Neuronal stem cell (in vitro differentiated cells): ENCODE measurements around the gene ZNF581.
A peak's percentile ranks its signal among the peaks of the same experiment; 100 is the strongest.

Experiments used
- DNase-seq: peaks from one replicate; pipeline ENCODE4 v3.0.0-alpha.2; 2013; ENCODE audit warnings: low spot score
- H2AFZ ChIP-seq: one replicate; pipeline ENCODE4 v1.6.1; 2013; ENCODE audit warnings: mild to moderate bottlenecking, low read length, inconsistent platforms
- H2AK5ac ChIP-seq: 2 replicates; pipeline ENCODE4 v1.6.1; 2013; ENCODE audit warnings: low read depth, mild to moderate bottlenecking, inconsistent platforms, low read length, moderate library complexity, mixed read lengths
- H2BK120ac ChIP-seq: 2 replicates; pipeline ENCODE4 v1.6.1; 2013; ENCODE audit warnings: low read depth, mild to moderate bottlenecking, inconsistent platforms, low read length, moderate library complexity, mixed read lengths
- H2BK12ac ChIP-seq: one replicate; pipeline ENCODE4 v1.6.1; 2013; ENCODE audit warnings: low read length, inconsistent platforms
- H2BK15ac ChIP-seq: 2 replicates; pipeline ENCODE4 v1.6.1; 2013; ENCODE audit warnings: mild to moderate bottlenecking, low read length, inconsistent platforms, mixed read lengths
- H2BK5ac ChIP-seq: one replicate; pipeline ENCODE4 v1.6.1; 2013; ENCODE audit warnings: inconsistent platforms, mild to moderate bottlenecking, low read length, moderate library complexity
- H3K14ac ChIP-seq: one replicate; pipeline ENCODE4 v1.6.1; 2013; ENCODE audit warnings: low read length, inconsistent platforms
- H3K18ac ChIP-seq: 2 replicates; pipeline ENCODE4 v1.6.1; 2013; ENCODE audit warnings: low read length, inconsistent platforms
- H3K23ac ChIP-seq: 2 replicates; pipeline ENCODE4 v1.6.1; 2013; ENCODE audit warnings: low read depth, mild to moderate bottlenecking, mixed read lengths, low read length, inconsistent platforms; ENCODE audit not compliant: poor library complexity
- H3K27ac ChIP-seq: replicated peaks from 3 replicates; pipeline ENCODE4 v1.5.1; 2013; ENCODE audit warnings: low read length, inconsistent platforms
- H3K27me3 ChIP-seq, 3 experiments: 2 replicates each; pipeline ENCODE4 v1.6.1; 2013; ENCODE audit warnings: low read length in 3 of 3, mild to moderate bottlenecking in 2 of 3, inconsistent platforms in 1 of 3, low read depth in 1 of 3, mixed read lengths in 1 of 3, moderate library complexity in 1 of 3; ENCODE audit not compliant: control insufficient read depth in 3 of 3, insufficient read depth in 3 of 3
- H3K36me3 ChIP-seq, 2 donors: replicated peaks in 1 of 2; 2 replicates each; pipeline ENCODE4 v1.6.1; 2013; ENCODE audit warnings: low read length in 2 of 2; ENCODE audit not compliant: control insufficient read depth in 2 of 2, insufficient read depth in 2 of 2
- H3K4ac ChIP-seq: 2 replicates; pipeline ENCODE4 v1.6.1; 2013; ENCODE audit warnings: inconsistent platforms, mild to moderate bottlenecking, low read length, moderate library complexity
- H3K4me1 ChIP-seq, 2 donors: 1 replicate in 1 of 2; 2 replicates in 1 of 2; pipeline ENCODE4 v1.6.1; 2013; ENCODE audit warnings: low read length in 2 of 2, low read depth in 1 of 2; ENCODE audit not compliant: control insufficient read depth in 2 of 2, insufficient read depth in 1 of 2
- H3K4me2 ChIP-seq: one replicate; pipeline ENCODE4 v1.6.1; 2013; ENCODE audit warnings: mild to moderate bottlenecking, low read length, inconsistent platforms; ENCODE audit not compliant: insufficient read depth, poor library complexity, severe bottlenecking
- H3K4me3 ChIP-seq, 2 donors: 2 replicates each; pipeline ENCODE4 v1.5.1; 2013; ENCODE audit warnings: low read length in 2 of 2, mild to moderate bottlenecking in 2 of 2, inconsistent platforms in 1 of 2, moderate library complexity in 1 of 2
- H3K79me1 ChIP-seq: one replicate; pipeline ENCODE4 v1.6.1; 2013; ENCODE audit warnings: low read depth, mild to moderate bottlenecking, inconsistent platforms, low read length, moderate library complexity
- H3K9ac ChIP-seq: one replicate; pipeline ENCODE4 v1.6.1; 2013; ENCODE audit warnings: mild to moderate bottlenecking, low read depth, low read length, inconsistent platforms; ENCODE audit not compliant: poor library complexity
- H3K9me3 ChIP-seq, 2 donors: replicated peaks in 1 of 2; 2 replicates each; pipeline versions ENCODE3 to v1.6.1; 2013; ENCODE audit warnings: low read length in 2 of 2, mild to moderate bottlenecking in 2 of 2, inconsistent platforms in 1 of 2, low read depth in 1 of 2, mixed read lengths in 1 of 2, moderate library complexity in 1 of 2; ENCODE audit not compliant: control insufficient read depth in 2 of 2, insufficient read depth in 1 of 2
- H4K8ac ChIP-seq: one replicate; pipeline ENCODE4 v1.6.1; 2013; ENCODE audit warnings: low read depth, mild to moderate bottlenecking, inconsistent platforms, low read length, moderate library complexity
- H4K91ac ChIP-seq: one replicate; pipeline ENCODE4 v1.6.1; 2013; ENCODE audit warnings: low read length, low read depth, mild to moderate bottlenecking, inconsistent platforms; ENCODE audit not compliant: poor library complexity
- WGBS, 2 donors: extraction: QIAGEN DNeasy Blood & Tissue Kit; methylation state at CpG; one replicate each; pipeline ENCODE4 v1.1.7; 2013; ENCODE audit warnings: missing lambda C conversion rate in 2 of 2, mixed read lengths in 1 of 2; ENCODE audit not compliant: insufficient read length in 2 of 2, insufficient replicate concordance in 1 of 2; ENCODE audit errors: extremely low coverage in 2 of 2; 5-methylcytosine and 5-hydroxymethylcytosine counted together

ZNF581 gene

DNA sequence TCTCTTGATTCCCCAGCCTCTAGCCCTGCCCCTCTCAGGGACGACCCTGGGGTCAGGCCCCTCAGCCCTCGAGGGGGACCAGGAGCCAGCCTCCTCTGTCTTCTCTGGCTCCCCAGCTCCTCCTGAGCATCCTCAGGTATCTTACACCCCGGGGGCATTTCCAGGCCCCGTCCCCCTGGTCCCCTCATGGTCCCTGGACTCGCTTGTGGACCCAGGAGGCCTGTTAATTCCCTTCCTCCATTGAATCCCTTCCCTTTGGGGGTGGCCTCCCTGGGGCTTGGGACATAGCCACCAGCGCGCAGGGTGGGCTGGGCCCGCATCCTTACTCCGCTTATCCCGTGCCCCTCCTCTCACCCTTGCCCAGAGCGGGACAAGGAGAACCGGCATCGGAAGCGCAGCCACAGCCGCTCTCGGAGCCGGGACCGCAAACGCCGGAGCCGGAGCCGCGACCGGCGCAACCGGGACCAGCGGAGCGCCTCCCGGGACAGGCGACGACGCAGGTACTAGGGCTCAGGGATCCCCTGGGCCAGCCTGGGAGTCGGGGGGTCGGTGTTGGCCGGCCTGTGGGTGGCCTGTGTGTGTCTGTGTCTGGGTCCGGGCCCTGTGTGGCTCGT, 15.5 kb downstream of the ZNF581 start:
- no peak overlapping the region for H3K23ac ChIP-seq
- no CpG with 5 or more reads among the region's 37 CpGs for WGBS, 2 donors
- no peak overlapping the region for H2BK12ac ChIP-seq
- H3K36me3 ChIP-seq = peaks cover 40 to 82% of the 10 kb centered on the region in 2 donors
- H3K14ac ChIP-seq = no peak overlapping the region
- H2BK5ac ChIP-seq = no peak overlapping the region
- no peak overlapping the region for H2AK5ac ChIP-seq
- no peak for DNase-seq
- H3K27ac ChIP-seq = peak overlapping the region; percentile 26
- no peak overlapping the region for H3K4ac ChIP-seq
- no peaks in the 10 kb centered on the region for H3K27me3 ChIP-seq
- H3K4me3 ChIP-seq = no peak overlapping the region
- H2BK120ac ChIP-seq = no peak overlapping the region
- H4K91ac ChIP-seq = no peak overlapping the region
- peaks cover 26% of the 10 kb centered on the region for H3K79me1 ChIP-seq
- H2AFZ ChIP-seq = no peak overlapping the region
- H2BK15ac ChIP-seq = no peak overlapping the region
- H3K18ac ChIP-seq = no peak overlapping the region
- H3K9me3 ChIP-seq = no peaks in the 10 kb centered on the region
- peak overlapping the region; percentile 72 for H3K9ac ChIP-seq
- no peak overlapping the region for H3K4me2 ChIP-seq
- H3K4me1 ChIP-seq = peaks cover 11 to 12% of the 10 kb centered on the region in 2 donors
- H4K8ac ChIP-seq = no peak overlapping the region

DNA sequence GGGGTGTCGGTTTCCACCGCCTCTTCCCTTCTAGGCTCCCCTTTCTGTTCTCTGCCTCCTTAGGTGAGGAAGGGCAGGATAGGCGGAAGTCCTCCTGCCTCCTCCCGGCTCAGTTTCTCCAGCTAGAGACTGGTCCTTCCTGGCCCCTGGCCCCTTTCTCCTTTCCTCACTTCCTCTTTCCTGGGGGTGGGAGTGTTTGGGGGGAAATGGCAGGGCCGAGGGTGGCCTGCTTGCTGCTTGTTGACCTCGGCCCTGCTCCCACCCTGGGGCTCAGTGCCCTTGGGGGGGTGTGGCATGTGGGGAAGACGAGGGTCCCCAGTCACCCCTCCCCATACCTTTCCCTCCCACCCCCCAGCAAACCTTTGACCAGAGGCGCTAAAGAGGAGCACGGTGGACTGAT, 16.4 kb downstream of the ZNF581 start:
- H3K36me3 ChIP-seq = peaks cover 45 to 91% of the 10 kb centered on the region in 2 donors
- H3K14ac ChIP-seq = no peak overlapping the region
- H3K4me1 ChIP-seq = peaks cover 11 to 12% of the 10 kb centered on the region in 2 donors
- H4K8ac ChIP-seq = no peak overlapping the region
- no peak overlapping the region for H3K27ac ChIP-seq
- H3K9ac ChIP-seq = no peak overlapping the region
- no peak overlapping the region for H3K4me3 ChIP-seq
- H3K9me3 ChIP-seq = no peaks in the 10 kb centered on the region
- H3K4me2 ChIP-seq = no peak overlapping the region
- no peak overlapping the region for H3K23ac ChIP-seq
- WGBS, 2 donors = no CpG with 5 or more reads among the region's 9 CpGs
- no peak for DNase-seq
- H2BK15ac ChIP-seq = no peak overlapping the region
- H2AFZ ChIP-seq = no peak overlapping the region
- H4K91ac ChIP-seq = no peak overlapping the region
- H3K18ac ChIP-seq = no peak overlapping the region
- H2BK120ac ChIP-seq = no peak overlapping the region
- no peak overlapping the region for H2BK5ac ChIP-seq
- H2BK12ac ChIP-seq = no peak overlapping the region
- no peak overlapping the region for H3K4ac ChIP-seq
- H2AK5ac ChIP-seq = no peak overlapping the region
- peaks cover 33% of the 10 kb centered on the region for H3K79me1 ChIP-seq
- no peaks in the 10 kb centered on the region for H3K27me3 ChIP-seq

DNA sequence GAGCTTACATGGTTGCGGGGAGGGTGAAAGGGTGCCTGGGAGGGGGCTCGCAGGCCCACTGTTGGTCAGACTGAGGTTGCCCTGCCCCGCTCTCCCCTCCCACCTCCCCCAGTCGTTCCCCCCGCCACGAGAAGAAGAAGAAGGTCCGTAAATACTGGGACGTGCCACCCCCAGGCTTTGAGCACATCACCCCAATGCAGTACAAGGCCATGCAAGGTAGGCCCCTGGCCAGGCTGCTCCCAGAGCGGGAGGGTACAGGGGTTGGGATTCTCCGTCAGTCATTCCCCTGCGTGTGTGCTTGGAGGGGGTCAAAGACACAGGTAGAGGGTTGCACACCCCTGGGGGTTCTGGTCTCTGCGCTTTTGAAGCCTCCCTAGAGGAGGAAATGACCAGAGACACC, 17.0 kb downstream of the ZNF581 start:
- WGBS, 2 donors = no CpG with 5 or more reads among the region's 12 CpGs

DNA sequence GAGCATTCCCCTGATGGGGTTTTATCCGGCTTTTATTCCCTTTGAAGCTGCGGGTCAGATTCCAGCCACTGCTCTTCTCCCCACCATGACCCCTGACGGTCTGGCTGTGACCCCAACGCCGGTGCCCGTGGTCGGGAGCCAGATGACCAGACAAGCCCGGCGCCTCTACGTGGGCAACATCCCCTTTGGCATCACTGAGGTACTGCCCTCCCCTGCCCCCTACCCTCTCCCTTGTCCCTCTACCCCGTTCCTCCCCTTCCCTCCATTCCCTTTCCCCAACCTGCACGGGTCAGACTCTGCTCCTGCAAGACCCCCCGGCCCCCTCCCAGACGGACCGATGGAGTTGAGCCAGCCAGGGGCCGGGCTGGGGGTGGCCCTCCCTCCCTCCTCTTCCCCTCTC, 17.5 kb downstream of the ZNF581 start:
- peaks cover 48 to 94% of the 10 kb centered on the region in 2 donors for H3K36me3 ChIP-seq
- H3K4ac ChIP-seq = no peak overlapping the region
- H3K9me3 ChIP-seq = no peaks in the 10 kb centered on the region

More for the DNA sequence above, 17.0 kb downstream of the ZNF581 start:
- no peak overlapping the region for H3K18ac ChIP-seq
- H3K23ac ChIP-seq = no peak overlapping the region
- H3K14ac ChIP-seq = no peak overlapping the region
- no peak overlapping the region for H2BK5ac ChIP-seq
- H2AK5ac ChIP-seq = no peak overlapping the region
- no peaks in the 10 kb centered on the region for H3K27me3 ChIP-seq
- H4K8ac ChIP-seq = no peak overlapping the region
- H3K27ac ChIP-seq = no peak overlapping the region
- H3K4me2 ChIP-seq = no peak overlapping the region
- H2BK120ac ChIP-seq = no peak overlapping the region
- peaks cover 11 to 12% of the 10 kb centered on the region in 2 donors for H3K4me1 ChIP-seq
- H3K4ac ChIP-seq = no peak overlapping the region
- H3K9ac ChIP-seq = no peak overlapping the region
- peaks cover 45 to 95% of the 10 kb centered on the region in 2 donors for H3K36me3 ChIP-seq
- no peak overlapping the region for H3K4me3 ChIP-seq
- no peak overlapping the region for H4K91ac ChIP-seq
- no peaks in the 10 kb centered on the region for H3K9me3 ChIP-seq
- H3K79me1 ChIP-seq = peaks cover 30% of the 10 kb centered on the region
- H2BK15ac ChIP-seq = no peak overlapping the region
- H2BK12ac ChIP-seq = no peak overlapping the region
- no peak for DNase-seq
- no peak overlapping the region for H2AFZ ChIP-seq

More for the DNA sequence above, 17.5 kb downstream of the ZNF581 start:
- no peak overlapping the region for H2BK12ac ChIP-seq
- H2BK15ac ChIP-seq = no peak overlapping the region
- no peak overlapping the region for H2AFZ ChIP-seq
- no CpG with 5 or more reads among the region's 16 CpGs for WGBS, 2 donors
- no peak overlapping the region for H3K4me2 ChIP-seq
- no peak overlapping the region for H2AK5ac ChIP-seq
- H3K79me1 ChIP-seq = peaks cover 32% of the 10 kb centered on the region
- no peak overlapping the region for H4K91ac ChIP-seq
- H3K9ac ChIP-seq = peak overlapping the region; percentile 78
- H3K18ac ChIP-seq = no peak overlapping the region
- no peak overlapping the region for H2BK5ac ChIP-seq
- H2BK120ac ChIP-seq = no peak overlapping the region
- DNase-seq = no peak
- no peak overlapping the region for H4K8ac ChIP-seq
- no peak overlapping the region for H3K4me3 ChIP-seq
- no peak overlapping the region for H3K14ac ChIP-seq
- no peak overlapping the region for H3K23ac ChIP-seq
- peaks cover 11 to 12% of the 10 kb centered on the region in 2 donors for H3K4me1 ChIP-seq
- no peaks in the 10 kb centered on the region for H3K27me3 ChIP-seq
- H3K27ac ChIP-seq = no peak overlapping the region
